KOPT-K1 (cell line): ENCODE results near the gene CYP2U1.

Source experiments
- H3K27ac ChIP-seq: fragments of 200-600 bp; sonication (generic); 2 replicates; pipeline ENCODE4 v1.5.1; 2016; ENCODE audit warnings: antibody characterized with exemption, mild to moderate bottlenecking, low read depth, low read length; ENCODE audit not compliant: poor library complexity, severe bottlenecking
- H3K36me3 ChIP-seq: fragments of 200-600 bp; sonication (generic); 2 replicates; pipeline ENCODE4 v1.5.1; 2017; ENCODE audit warnings: antibody characterized with exemption, mild to moderate bottlenecking, low read length, moderate library complexity; ENCODE audit not compliant: insufficient read depth
- H3K9me3 ChIP-seq: fragments of 200-600 bp; sonication (generic); 2 replicates; pipeline ENCODE4 v1.5.1; 2017; ENCODE audit warnings: antibody characterized with exemption, low read length, mild to moderate bottlenecking; ENCODE audit not compliant: insufficient read depth, poor library complexity, severe bottlenecking

CYP2U1 gene

DNA sequence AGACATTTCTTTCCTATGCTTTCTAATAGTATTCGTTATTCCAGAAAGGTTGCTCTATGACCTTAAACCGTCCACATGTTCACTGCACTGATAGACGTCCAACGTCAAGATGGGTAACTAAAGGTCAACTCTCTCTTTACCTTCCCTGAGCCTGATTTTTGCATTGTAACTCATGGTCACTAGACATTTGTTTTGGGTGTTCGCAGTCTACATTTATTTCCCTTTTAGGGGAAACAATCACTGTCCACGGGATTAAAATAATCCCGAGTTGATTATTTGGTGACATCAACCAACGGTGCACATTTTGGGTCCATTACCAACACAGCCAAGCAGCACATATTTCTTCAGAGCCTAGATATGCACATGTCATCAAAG, 57.8 kb downstream of the CYP2U1 start:
- Histone ChIP-seq H3K27ac (peak overlapping the region; percentile 85), H3K36me3 (no peaks in the 10 kb centered on the region; the same call in 1 of the 2 replicates), H3K9me3 (no peaks in the 10 kb centered on the region)

DNA sequence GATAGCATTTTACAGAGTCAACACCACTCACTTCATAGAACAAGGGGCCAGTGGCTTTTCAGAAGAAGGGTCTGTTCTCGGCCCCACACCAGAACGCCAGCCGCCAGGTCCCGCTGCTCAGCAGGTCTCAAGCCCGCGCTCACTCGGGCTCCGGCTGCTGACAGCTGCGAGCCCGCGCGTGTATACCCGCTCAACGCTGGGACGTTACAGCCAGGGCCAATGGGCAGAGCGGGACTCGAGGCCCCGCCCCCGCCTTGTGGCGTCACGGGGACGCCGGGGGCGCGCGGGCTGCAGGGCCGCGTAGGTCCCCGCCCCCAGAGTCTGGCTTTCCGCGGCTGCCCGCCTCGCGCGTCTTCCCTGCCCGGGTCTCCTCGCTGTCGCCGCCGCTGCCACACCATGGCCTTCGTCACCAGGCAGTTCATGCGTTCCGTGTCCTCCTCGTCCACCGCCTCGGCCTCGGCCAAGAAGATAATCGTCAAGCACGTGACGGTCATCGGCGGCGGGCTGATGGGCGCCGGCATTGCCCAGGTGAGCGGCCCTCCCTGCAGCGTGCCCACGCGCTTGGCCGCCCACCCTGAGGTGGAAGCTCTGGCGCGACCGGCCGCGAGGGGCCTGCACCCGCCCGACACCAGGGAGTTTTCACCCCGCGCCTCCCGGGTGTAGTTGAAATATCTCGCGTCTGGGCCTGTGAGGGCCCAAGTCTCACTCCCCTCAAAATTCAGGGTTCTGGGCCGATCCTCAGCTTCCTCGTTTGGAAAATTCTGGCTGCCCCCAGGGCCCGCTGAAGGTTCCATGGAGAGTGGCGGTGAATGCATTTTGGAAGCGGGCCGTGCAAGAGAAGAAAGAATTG, 58.4 kb downstream of the CYP2U1 start, which contains the start of gene HADH:
HADH (plus strand) TSS at position 353 of the 850 bp plus-strand sequence; CDS start at position 397, 44 bp downstream.
- H3K9me3 ChIP-seq, result no peaks in the 10 kb centered on the region
- H3K36me3 ChIP-seq, result peaks cover 5% of the 10 kb centered on the region
- peak within 1 kb of the TSS; percentile 85 for H3K27ac ChIP-seq

DNA sequence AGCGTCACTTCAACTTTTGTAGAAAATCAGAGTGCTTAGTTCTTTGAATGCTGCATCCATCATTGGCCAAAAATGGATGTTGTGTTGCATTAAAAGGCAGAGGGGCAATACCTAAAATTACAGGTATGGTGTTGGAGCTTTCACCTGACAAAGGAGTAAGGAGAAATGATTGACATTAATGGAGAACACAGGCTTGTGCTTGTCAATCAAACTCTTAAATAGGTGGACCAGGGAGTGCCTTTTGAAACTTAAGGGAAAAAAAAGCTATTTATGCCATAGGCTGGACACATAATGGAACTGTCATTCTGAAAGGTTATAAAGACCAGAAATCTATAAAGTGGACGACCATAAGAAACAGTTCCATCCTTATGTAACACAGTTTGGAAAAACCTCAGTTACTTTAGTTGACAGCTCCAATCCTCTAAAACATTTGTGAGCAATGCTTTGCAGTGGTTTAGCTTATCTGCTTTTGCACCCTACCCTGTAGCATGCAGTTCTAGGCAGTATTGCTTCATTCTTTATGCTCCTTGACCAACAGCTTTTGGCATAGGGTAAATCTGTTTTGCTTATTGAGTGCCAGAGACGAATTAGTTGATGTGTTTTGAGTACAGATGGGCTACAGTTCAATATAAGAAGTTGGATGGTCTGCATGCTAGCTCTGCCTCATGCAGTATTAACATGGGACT, 60.7 kb downstream of the CYP2U1 start:
- H3K36me3 ChIP-seq, result peaks cover 28% of the 10 kb centered on the region
- no peak overlapping the region for H3K27ac ChIP-seq
- H3K9me3 ChIP-seq, result no peaks in the 10 kb centered on the region

DNA sequence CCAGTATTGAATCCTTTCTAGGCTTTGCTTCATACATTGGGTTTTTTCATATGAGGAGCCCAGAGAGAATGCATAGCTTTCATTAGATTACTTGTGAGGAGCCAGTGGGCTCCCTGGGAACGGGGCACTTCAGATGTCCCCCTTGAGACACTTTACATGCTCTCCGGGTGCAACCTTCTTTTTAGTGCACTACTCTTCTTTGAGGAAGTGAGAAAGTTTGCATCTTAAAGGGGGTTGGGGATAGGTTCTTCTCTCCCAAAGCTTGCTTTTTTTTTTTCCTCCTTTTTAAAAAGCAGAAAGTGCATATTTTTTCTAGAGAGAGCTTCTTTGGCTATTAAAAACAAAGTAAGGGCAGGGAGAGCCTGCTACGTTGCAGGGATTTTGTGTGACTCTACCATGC, 62.6 kb downstream of the CYP2U1 start:
- Histone ChIP-seq H3K27ac (no peak overlapping the region), H3K9me3 (no peaks in the 10 kb centered on the region), H3K36me3 (peaks cover 46% of the 10 kb centered on the region)

DNA sequence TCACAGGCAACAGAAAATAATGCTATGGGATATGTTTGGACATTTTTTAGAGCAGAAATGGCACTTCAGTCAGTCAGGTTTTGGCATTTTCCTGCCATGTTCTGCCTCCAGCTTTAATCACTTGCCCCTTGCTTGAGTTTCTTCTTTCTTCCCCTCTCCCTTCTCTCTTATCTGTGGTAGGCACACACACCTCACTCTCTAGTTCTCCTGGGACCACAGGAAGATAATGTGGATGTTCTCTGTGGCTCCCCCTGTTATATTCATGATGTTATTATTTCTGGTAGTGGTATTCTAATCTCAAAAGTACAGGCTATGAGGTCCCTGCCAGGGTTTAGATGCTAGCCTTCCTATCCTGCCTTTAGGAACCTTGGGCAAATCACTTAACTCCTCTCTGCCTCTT, 63.5 kb downstream of the CYP2U1 start:
- Histone ChIP-seq H3K9me3 (no peaks in the 10 kb centered on the region), H3K27ac (no peak overlapping the region), H3K36me3 (peaks cover 55% of the 10 kb centered on the region)

DNA sequence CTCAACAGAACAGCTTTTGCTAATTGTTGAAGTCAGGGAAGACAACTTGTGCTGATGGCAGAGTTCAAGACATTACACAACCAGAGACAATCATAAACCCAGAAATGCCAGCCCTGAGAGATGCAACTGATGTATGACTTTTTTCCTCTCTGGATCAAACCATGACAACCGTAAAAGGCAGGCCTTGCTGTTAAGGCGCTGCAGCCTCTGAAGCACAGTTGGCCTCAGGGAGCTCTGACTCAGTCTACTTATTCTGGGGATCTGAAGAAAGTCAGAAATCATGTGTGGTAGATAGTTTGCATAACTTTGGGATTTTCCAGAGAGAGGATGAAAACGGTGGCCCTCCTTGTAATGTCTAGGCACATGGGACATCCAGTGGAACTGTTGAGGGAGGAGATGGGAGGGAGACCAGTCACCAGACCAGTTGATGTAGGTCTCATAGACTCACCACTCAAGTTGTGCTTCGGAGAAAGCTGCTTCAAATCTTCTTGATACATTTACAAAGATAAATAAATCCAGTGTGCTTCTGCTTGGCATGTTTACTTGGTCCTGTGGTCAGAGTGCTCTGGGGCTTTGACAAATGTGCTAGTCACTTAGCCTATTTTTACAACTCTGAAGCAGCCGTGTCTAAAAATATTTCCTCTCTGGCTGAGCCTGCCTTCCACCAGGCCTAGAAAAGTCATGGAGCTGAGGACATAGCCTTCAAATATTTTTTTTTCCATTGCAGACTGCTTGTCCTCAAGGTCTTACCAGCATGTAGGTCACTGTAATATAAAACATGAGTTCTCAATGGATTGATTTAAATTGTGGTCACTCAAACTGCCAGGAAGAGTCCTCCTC, 65.8 kb downstream of the CYP2U1 start:
- Histone ChIP-seq H3K27ac (no peak overlapping the region), H3K36me3 (peaks cover 66% of the 10 kb centered on the region), H3K9me3 (no peaks in the 10 kb centered on the region)

DNA sequence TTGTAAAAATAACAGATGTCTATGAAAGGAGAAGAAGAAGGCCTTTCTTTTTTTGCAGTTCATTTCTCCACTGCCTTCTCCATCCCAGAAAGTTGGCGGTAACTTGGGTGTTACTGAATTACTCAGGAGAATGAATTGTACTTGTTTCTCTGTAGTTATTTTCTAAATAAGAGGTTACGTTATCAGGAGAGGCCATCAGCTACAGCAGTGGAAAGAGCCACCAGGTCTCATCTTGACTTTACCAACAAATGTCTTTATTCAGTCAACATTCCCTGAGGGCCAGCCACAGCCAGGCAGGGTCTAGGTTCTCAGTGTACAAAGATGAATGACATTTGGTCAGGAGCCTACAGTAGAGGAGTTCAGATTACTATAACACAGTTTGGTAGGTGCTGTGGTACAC, 66.4 kb downstream of the CYP2U1 start:
- no peak overlapping the region for H3K27ac ChIP-seq
- H3K9me3 ChIP-seq, result no peaks in the 10 kb centered on the region
- H3K36me3 ChIP-seq, result peaks cover 66% of the 10 kb centered on the region

DNA sequence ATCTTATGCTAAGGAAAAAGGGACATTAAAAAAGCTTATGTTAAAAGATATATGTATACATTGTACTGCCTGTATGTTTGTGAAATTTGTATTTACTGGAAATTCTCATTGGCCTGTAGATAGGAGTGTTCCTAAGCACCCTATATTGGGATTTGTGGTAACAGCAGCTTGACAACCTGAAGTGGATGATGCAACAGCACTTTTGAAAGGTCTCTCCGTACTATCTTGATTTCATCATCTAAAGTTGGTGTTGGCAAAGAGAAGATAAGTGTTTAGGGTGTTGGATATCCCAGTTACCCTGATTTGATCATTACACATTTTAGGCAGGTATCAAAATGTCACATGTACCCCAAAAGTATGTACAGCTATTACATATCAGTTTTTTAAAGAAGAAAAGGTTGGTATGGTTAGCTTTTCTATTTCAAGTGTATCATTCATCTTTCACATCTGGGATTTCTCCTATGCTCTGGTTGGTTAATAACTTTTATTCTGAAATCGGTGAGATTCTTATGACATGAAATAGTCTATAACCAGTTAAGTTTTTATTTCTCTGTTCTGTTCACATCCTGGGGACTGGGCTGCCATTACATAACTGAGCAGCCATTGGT, 68.7 kb downstream of the CYP2U1 start:
- H3K9me3 ChIP-seq, result no peaks in the 10 kb centered on the region
- H3K36me3 ChIP-seq, result peaks cover 59% of the 10 kb centered on the region
- no peak overlapping the region for H3K27ac ChIP-seq

DNA sequence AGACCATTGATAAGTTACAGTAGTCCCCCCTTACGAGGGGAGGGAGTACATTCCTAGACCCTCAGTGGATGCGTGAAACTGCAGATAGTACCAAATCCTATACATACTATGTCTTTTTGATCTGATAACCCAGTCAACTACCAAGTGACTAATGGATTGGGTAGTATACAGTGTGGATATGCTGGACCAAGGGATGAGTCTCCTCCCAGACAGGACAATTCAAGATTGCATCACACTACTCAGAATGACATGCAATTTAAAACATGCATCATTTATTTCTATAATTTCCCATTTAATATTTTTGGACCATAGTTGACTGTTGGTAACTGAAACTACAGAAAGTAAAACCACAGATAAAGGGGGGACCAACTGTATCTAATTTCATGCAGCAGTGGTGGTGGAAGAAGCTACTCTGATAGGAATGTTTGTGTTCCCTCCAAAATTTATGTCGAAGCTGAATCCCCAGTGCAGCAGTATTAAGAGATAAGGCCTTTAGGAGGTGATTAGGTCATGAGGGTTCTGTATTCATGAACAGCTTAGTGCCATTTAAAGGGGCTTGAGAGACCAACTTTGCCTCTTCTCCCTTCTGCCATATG, 70.3 kb downstream of the CYP2U1 start:
- Histone ChIP-seq H3K9me3 (no peaks in the 10 kb centered on the region), H3K36me3 (peaks cover 43% of the 10 kb centered on the region), H3K27ac (peak overlapping the region; percentile 33)
